Liver (tissue), 9 donors: ENCODE measurements around the gene RNF10. TPM values are rescaled to one million over a fixed set of nuclear protein-coding genes. Genes with fewer than 3 reads are reported as not detected.

ENCODE experiments used
- DNase-seq: peaks from one replicate; pipeline ENCODE4 v3.0.0-alpha.2; 2017; ENCODE audit warnings: low spot score
- H3K27ac ChIP-seq, 2 donors: one replicate each; pipeline ENCODE4 v1.7.0; 2013; ENCODE audit warnings: inconsistent platforms in 2 of 2, low read length in 2 of 2, control low read depth in 1 of 2, low read depth in 1 of 2, mild to moderate bottlenecking in 1 of 2
- H3K27me3 ChIP-seq, 4 donors: one replicate each; pipeline versions ENCODE4 v1.6.1 to v1.7.0; 2013; ENCODE audit warnings: low read length in 3 of 4, inconsistent platforms in 1 of 4, mild to moderate bottlenecking in 1 of 4, moderate library complexity in 1 of 4; ENCODE audit not compliant: control insufficient read depth in 4 of 4, insufficient read depth in 4 of 4
- H3K36me3 ChIP-seq, 4 donors: one replicate each; pipeline versions ENCODE4 v1.6.1 to v1.7.0; 2013; ENCODE audit warnings: low read length in 3 of 4, mild to moderate bottlenecking in 3 of 4, low read depth in 1 of 4, moderate library complexity in 1 of 4; ENCODE audit not compliant: control insufficient read depth in 4 of 4, insufficient read depth in 3 of 4
- H3K4me1 ChIP-seq, 4 donors: one replicate each; pipeline versions ENCODE4 v1.6.1 to v1.7.0; 2013; ENCODE audit warnings: low read length in 3 of 4, mild to moderate bottlenecking in 3 of 4, moderate library complexity in 1 of 4; ENCODE audit not compliant: control insufficient read depth in 4 of 4, insufficient read depth in 4 of 4
- H3K4me3 ChIP-seq, 3 donors: one replicate each; pipeline versions ENCODE4 v1.6.1 to v1.7.0; 2013; ENCODE audit warnings: low read length in 3 of 3, control low read depth in 1 of 3, low read depth in 1 of 3, mild to moderate bottlenecking in 1 of 3
- H3K9ac ChIP-seq, 2 donors: one replicate each; pipeline ENCODE4 v1.7.0; 2013; ENCODE audit warnings: low read length in 2 of 2, mild to moderate bottlenecking in 2 of 2, moderate library complexity in 2 of 2, control low read depth in 1 of 2, low read depth in 1 of 2
- H3K9me3 ChIP-seq, 4 donors: one replicate each; pipeline versions ENCODE4 v1.6.1 to v1.7.0; 2013; ENCODE audit warnings: low read length in 3 of 4; ENCODE audit not compliant: control insufficient read depth in 4 of 4
- FOXA1 ChIP-seq: IDR thresholded peaks from 2 replicates; pipeline ENCODE4 v1.6.1; 2016; ENCODE audit warnings: antibody characterized with exemption
- FOXA2 ChIP-seq: IDR thresholded peaks from 2 replicates; pipeline ENCODE4 v1.6.1; 2016; ENCODE audit warnings: antibody characterized with exemption
- GABPA ChIP-seq, 2 donors: IDR thresholded peaks in 1 of 2; conservative IDR thresholded peaks in 1 of 2; 2 replicates each; pipeline ENCODE4 v1.6.1; 2016; ENCODE audit warnings: antibody characterized with exemption in 2 of 2, mild to moderate bottlenecking in 1 of 2, moderate library complexity in 1 of 2
- HNF4A ChIP-seq, 2 donors: conservative IDR thresholded peaks; 2 replicates each; pipeline ENCODE4 v1.6.1; 2016; ENCODE audit warnings: antibody characterized with exemption in 2 of 2, mild to moderate bottlenecking in 2 of 2
- HNF4G ChIP-seq: IDR thresholded peaks from 2 replicates; pipeline ENCODE4 v1.6.1; 2016; ENCODE audit warnings: antibody characterized with exemption
- JUND ChIP-seq, 2 donors: IDR thresholded peaks; 2 replicates each; pipeline ENCODE4 v1.6.1; 2016; ENCODE audit warnings: antibody characterized with exemption in 2 of 2
- RAD21 ChIP-seq, 2 donors: IDR thresholded peaks; 2 replicates each; pipeline ENCODE4 v1.6.1; 2016; ENCODE audit warnings: antibody characterized with exemption in 2 of 2, mild to moderate bottlenecking in 2 of 2
- REST ChIP-seq: IDR thresholded peaks from 2 replicates; pipeline ENCODE4 v1.6.1; 2016; ENCODE audit warnings: antibody characterized with exemption, mild to moderate bottlenecking
- RXRA ChIP-seq, 2 donors: IDR thresholded peaks; 2 replicates each; pipeline ENCODE4 v1.6.1; 2017 to 2018; ENCODE audit warnings: antibody characterized with exemption in 2 of 2, mild to moderate bottlenecking in 1 of 2
- SP1 ChIP-seq: IDR thresholded peaks from 2 replicates; pipeline ENCODE4 v1.6.1; 2018; ENCODE audit warnings: antibody characterized with exemption, mild to moderate bottlenecking
- TAF1 ChIP-seq: conservative IDR thresholded peaks from 2 replicates; pipeline ENCODE4 v1.6.1; 2016; ENCODE audit warnings: antibody characterized with exemption, mild to moderate bottlenecking
- YY1 ChIP-seq: IDR thresholded peaks from 2 replicates; pipeline ENCODE4 v1.6.1; 2016; ENCODE audit warnings: antibody characterized with exemption, mild to moderate bottlenecking
- ZBTB33 ChIP-seq: IDR thresholded peaks from 2 replicates; pipeline ENCODE4 v1.6.1; 2016; ENCODE audit warnings: antibody characterized with exemption
- WGBS: extraction: QIAGEN DNeasy Blood & Tissue Kit; methylation state at CpG from one replicate; pipeline ENCODE4 v1.1.7; 2013; 5-methylcytosine and 5-hydroxymethylcytosine counted together
- polyA plus RNA-seq, 2 donors: library from polyadenylated mRNA; stranded (reverse) in 1 of 2; unstranded in 1 of 2; fragments of 200-250 nt in 1 of 2; fragments of >200 nt in 1 of 2; fragmentation: Nextera tagmentation in 1 of 2; extraction: Ambion mirVana in 1 of 2; gene quantifications; one replicate each; pipeline versions ENCODE4 v1.2.1 to v1.2.3, GENCODE V29; 2013 to 2015
- total RNA-seq, 2 donors: library from RNA; depleted of rRNA; stranded (reverse); fragments of >200 nt; gene quantifications; one replicate each; pipeline ENCODE4 v1.2.3, GENCODE V29; 2014
- donor health status: healthy.
- donor health status: healthy.
- donor health status: healthy.
- donor health status: healthy.
- donor health status: healthy.

Gene RNF10
- total and polyA plus RNA-seq, 4 donors: 48.0 to 157 (median 75.6) TPM

GRCh38 chr12:120534703-120535655 lies 823 bp downstream of the RNF10 start:
- peak overlapping the region; percentile 83 to 91 for H3K27ac ChIP-seq
- TF ChIP-seq YY1: peak; percentile 33
- TF ChIP-seq GABPA (IDR thresholded peaks at IDR 0.05 in 1 of 2, conservative IDR thresholded peaks at IDR 0.05 in 1 of 2): no peak
- no peak for TF ChIP-seq HNF4G
- TF ChIP-seq JUND (IDR thresholded peaks at IDR 0.05): peak in 1 of 2 donors; percentile 43
- no peak for TF ChIP-seq FOXA1
- peak in 1 of 2 donors; percentile 49 for TF ChIP-seq RXRA (IDR thresholded peaks at IDR 0.05)

GRCh38 chr12:120536064-120536791 lies 2.1 kb downstream of the RNF10 start:
- Histone ChIP-seq H3K4me3 (peak overlapping the region; percentile 90 to 99 (median 93)), H3K27me3 (no peaks in the 10 kb centered on the region), H3K4me1 (peaks cover 15 to 55% (median 48%) of the 10 kb centered on the region in 4 donors), H3K36me3 (peaks cover 0 to 3% (median 0%) of the 10 kb centered on the region in 4 donors), H3K27ac (peak overlapping the region; percentile 11 to 48), H3K9me3 (no peaks in the 10 kb centered on the region), H3K9ac (peak overlapping the region; percentile 68 to 94)
- no peak for DNase-seq
- 42% methylated on average over 13 of the region's 13 CpGs for WGBS
- TF ChIP-seq REST: no peak
- TF ChIP-seq HNF4G: no peak
- no peak for TF ChIP-seq FOXA1

More at GRCh38 chr12:120534703-120535655, 823 bp downstream of the RNF10 start:
- no peaks in the 10 kb centered on the region for H3K27me3 ChIP-seq
- 1% methylated on average over 52 of the region's 52 CpGs for WGBS
- H3K36me3 ChIP-seq: peaks cover 0 to 3% (median 0%) of the 10 kb centered on the region in 4 donors
- peaks cover 12 to 45% (median 38%) of the 10 kb centered on the region in 4 donors for H3K4me1 ChIP-seq
- peak; percentile 70 for DNase-seq
- peak overlapping the region; percentile 94 to 97 for H3K9ac ChIP-seq
- peak overlapping the region; percentile 90 to 99 (median 93) for H3K4me3 ChIP-seq
- no peaks in the 10 kb centered on the region for H3K9me3 ChIP-seq

DNA sequence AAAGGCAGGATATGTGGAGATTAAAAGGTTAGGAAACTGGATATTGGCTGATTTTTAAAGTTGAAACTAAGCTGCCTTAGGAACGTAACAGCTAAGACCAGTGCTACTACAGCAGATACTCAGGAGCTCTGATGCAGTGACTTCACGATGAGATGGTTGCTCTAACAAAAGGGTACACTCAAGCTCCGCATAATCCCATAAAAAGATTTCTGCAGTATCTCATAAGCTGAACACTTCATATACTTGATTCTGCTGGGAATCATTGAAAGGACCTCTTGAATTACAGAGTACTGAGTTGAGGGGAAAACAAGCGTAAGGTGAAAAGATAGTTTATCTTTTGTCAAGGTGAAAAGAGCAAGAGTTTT lies 3.7 kb downstream of the RNF10 start:
- H3K27ac ChIP-seq: peak overlapping the region; percentile 31 to 82
- no peak for DNase-seq

More for the DNA sequence above, 3.7 kb downstream of the RNF10 start:
- H3K9ac ChIP-seq: peak overlapping the region in 1 of 2 donors; percentile 32
- no peak for TF ChIP-seq YY1
- no peak for TF ChIP-seq REST
- no peak for TF ChIP-seq HNF4A (conservative IDR thresholded peaks at IDR 0.05)
- no peak for TF ChIP-seq RAD21 (IDR thresholded peaks at IDR 0.05)
- TF ChIP-seq ZBTB33: no peak
- no peak for TF ChIP-seq TAF1
- TF ChIP-seq GABPA (IDR thresholded peaks at IDR 0.05 in 1 of 2, conservative IDR thresholded peaks at IDR 0.05 in 1 of 2): no peak
- no peak for TF ChIP-seq FOXA1
- no peak for TF ChIP-seq JUND (IDR thresholded peaks at IDR 0.05)
- no peak for TF ChIP-seq RXRA (IDR thresholded peaks at IDR 0.05)
- no peak for TF ChIP-seq SP1
- TF ChIP-seq HNF4G: no peak
- TF ChIP-seq FOXA2: no peak
- H3K36me3 ChIP-seq: peaks cover 0 to 3% (median under 1%) of the 10 kb centered on the region in 4 donors
- 42% methylated on average over 4 of the region's 4 CpGs for WGBS
- H3K4me3 ChIP-seq: peak overlapping the region in 2 of 3 donors; percentile 6 to 29
- H3K9me3 ChIP-seq: no peaks in the 10 kb centered on the region
- H3K27me3 ChIP-seq: no peaks in the 10 kb centered on the region
- H3K4me1 ChIP-seq: peaks cover 15 to 59% (median 50%) of the 10 kb centered on the region in 4 donors
